GM12875 (cell line): ENCODE data around the gene HEG1.

Source experiments
- H3K4me3 ChIP-seq: one replicate; pipeline ENCODE4 v1.5.1; 2011; ENCODE audit warnings: low read depth, low read length, control low read depth
- TF ChIP-seq, protein P1 (sequence below): IDR thresholded peaks from 2 replicates; pipeline ENCODE4 v1.5.1; 2011; ENCODE audit warnings: low read depth, mild to moderate bottlenecking, control low read depth, inconsistent platforms, low read length, moderate library complexity, borderline replicate concordance; ENCODE audit not compliant: insufficient read depth

HEG1 gene

DNA sequence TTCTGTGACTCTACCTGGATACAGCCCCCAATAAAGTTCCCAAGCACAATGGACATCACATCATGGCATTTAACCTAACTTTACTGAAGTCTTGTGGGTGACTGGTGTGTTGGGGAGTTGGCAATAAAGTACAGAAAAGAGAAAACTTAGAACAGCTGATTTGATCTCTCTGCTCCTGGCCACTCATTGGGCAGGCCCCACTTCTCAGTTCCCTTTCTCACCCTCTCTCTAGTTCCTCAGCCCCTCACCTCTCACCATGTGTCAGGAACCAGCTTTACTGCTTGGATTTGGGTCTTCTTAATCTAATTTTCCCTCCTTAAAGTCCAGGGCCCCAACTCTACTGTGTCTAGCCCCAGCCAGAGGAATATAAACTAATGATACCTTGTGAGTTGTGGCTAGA is 120.5 kb downstream of the HEG1 start:
- TF ChIP-seq, protein P1, sequence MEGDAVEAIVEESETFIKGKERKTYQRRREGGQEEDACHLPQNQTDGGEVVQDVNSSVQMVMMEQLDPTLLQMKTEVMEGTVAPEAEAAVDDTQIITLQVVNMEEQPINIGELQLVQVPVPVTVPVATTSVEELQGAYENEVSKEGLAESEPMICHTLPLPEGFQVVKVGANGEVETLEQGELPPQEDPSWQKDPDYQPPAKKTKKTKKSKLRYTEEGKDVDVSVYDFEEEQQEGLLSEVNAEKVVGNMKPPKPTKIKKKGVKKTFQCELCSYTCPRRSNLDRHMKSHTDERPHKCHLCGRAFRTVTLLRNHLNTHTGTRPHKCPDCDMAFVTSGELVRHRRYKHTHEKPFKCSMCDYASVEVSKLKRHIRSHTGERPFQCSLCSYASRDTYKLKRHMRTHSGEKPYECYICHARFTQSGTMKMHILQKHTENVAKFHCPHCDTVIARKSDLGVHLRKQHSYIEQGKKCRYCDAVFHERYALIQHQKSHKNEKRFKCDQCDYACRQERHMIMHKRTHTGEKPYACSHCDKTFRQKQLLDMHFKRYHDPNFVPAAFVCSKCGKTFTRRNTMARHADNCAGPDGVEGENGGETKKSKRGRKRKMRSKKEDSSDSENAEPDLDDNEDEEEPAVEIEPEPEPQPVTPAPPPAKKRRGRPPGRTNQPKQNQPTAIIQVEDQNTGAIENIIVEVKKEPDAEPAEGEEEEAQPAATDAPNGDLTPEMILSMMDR: no peak
- H3K4me3 ChIP-seq: no peak overlapping the region

DNA sequence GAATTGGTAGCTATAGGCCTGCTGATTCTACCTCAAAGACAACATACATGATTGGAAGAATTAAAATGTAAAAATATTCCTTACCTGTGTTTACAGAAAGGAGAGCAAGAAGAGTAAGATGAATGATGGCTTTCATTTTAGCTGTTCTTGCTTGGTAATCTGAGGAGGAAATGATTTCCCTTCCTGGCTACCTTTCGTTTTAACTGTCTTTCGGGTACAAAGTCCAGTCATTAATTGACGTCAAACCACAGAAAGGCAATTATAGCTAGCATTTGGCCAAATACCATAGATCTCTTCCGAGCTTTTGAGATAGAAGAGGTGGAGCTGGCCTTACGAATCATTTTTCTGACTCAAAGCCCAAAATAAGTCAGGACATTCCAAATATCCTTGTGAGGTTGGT is 121.2 kb downstream of the HEG1 start, which contains the start of gene MUC13:
MUC13 (minus strand) TSS at position 175 of the 400 bp plus-strand sequence; CDS start at position 136, 39 bp downstream.
- TF ChIP-seq, protein P1: no peak
- no peak within 1 kb of the TSS for H3K4me3 ChIP-seq

DNA sequence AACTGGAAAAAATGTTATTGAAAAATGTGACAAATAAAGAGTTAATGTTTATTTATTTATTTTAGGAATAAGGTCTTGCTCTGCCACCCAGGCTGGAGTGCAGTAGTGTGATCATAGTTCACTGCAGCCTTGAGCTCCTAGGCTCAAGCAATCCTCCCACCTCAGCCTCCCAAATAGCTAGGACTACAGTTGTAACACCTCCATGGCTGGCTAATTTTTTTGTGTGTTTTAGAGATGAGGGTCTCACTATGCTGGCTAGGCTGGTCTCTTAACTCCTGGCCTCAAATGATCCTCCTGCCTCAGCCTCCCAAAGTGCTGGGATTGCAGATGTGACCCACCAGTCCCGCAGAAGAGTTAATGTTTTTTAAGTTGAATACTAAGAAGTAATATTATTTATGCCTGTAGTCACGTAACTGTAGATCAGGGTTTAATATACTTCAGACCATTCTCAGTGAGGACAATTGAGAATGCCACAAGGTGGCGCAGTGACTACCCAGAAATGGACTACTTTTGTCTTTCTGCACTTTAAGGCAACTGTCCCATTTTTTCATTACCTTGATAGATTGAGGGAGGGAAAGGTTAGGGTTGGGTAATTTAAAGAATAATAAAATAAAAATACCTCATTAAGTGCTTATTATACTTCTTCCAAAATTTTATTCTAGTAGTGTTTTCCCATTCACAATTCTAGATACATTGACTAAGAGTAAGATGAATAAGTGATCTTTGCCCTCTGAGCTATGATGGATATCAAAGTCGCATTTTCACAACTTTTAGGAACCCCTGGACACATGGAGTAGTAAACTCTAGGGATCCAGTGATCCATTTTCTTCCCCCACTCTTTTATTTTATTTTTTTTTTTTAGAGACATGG is 127.2 kb downstream of the HEG1 start:
- no peak overlapping the region for H3K4me3 ChIP-seq
- TF ChIP-seq, protein P1: peak; percentile 64; the same call in 1 of the 2 replicates

DNA sequence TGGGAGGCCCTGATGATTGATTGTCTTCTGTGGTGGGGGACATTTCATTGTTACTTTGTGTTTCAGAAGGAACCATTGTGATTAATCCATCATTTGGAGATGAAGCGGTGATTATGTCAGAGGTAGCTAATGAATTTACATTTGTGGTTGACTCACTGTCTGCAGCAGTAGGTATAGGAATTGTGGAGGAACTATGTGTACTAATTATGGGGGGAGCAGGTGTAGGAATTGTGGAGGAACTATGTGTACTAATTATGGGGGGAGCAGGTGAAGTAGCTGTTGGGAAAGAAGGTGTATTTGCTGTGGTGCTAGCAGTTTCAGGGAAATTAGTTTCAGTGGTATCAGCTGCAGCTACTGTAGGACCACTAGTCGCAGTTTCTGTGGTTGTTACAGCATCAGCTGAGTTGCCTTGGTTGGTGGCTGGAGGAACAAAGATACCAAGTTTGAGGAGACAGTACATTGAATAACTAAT is 128.2 kb downstream of the HEG1 start:
- TF ChIP-seq, protein P1: no peak
- H3K4me3 ChIP-seq: no peak overlapping the region

DNA sequence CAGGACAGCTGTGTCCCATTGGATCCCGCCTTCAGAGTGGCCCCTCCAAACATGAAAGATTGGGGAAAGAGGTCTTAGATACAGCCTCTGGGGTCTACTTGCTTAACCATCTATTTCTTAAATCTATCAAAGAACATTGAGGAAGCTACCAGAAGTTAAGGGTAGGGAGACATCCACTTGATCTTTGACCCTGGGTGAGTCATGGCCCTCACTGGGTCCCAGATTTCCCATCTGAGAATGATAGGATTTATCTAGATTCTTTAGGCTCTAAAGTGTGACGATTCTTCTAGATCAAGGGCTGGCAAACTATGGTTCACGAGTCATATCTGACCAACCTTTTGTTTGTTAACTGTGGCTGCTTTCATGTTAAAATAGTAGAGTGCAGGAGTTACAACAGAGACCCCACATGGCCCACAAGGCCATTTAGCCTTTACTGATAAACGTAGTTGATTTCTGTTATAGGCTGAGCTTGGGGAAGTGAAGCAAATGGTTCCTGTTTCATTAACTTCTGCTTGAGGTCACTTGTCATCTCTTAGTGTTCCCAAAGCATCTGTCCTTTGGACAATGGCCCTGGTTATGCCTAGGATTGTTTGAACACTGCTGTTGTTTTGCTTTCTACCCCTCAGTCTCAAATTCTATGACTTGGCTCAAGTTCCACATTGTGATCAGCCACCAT is 129.2 kb downstream of the HEG1 start:
- H3K4me3 ChIP-seq: no peak overlapping the region
- TF ChIP-seq, protein P1: no peak

DNA sequence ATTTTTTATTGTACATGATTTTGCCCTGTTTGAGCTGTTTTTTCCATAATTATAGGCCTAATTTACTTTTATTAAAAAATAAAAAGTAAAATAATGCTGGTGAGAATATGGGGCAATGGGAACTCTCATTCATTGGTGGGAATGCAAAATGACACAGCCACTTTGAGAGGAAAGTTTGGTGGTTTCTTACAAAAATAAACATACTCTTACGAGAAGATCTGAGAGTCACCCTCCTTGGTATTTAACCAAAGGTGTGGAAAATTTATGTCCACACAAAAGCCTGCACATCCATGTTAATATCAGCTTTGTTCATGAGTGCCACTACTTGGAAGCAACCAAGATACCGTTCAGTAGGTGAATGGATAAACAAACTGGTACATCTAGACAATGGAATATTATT is 131.1 kb downstream of the HEG1 start:
- TF ChIP-seq, protein P1: no peak
- H3K4me3 ChIP-seq: no peak overlapping the region
